ENCODE results near the gene ADPRS. TPM values are rescaled to one million over a fixed set of nuclear protein-coding genes. Genes with fewer than 3 reads are reported as not detected.

The ADPRS gene
- total RNA-seq, 1 experiment from 2014 or later: 27.8 TPM

GRCh38 chr1:36092166-36092797 is 3.6 kb downstream of the ADPRS start:
- TF ChIP-seq, protein P1, sequence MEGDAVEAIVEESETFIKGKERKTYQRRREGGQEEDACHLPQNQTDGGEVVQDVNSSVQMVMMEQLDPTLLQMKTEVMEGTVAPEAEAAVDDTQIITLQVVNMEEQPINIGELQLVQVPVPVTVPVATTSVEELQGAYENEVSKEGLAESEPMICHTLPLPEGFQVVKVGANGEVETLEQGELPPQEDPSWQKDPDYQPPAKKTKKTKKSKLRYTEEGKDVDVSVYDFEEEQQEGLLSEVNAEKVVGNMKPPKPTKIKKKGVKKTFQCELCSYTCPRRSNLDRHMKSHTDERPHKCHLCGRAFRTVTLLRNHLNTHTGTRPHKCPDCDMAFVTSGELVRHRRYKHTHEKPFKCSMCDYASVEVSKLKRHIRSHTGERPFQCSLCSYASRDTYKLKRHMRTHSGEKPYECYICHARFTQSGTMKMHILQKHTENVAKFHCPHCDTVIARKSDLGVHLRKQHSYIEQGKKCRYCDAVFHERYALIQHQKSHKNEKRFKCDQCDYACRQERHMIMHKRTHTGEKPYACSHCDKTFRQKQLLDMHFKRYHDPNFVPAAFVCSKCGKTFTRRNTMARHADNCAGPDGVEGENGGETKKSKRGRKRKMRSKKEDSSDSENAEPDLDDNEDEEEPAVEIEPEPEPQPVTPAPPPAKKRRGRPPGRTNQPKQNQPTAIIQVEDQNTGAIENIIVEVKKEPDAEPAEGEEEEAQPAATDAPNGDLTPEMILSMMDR (conservative IDR thresholded peaks at IDR 0.05): no peak
- Histone ChIP-seq H3K27me3 (ENCODE audit: insufficient read depth, low read length) (no peaks in the 10 kb centered on the region), H3K9ac (ENCODE audit: extremely low read depth, insufficient read length, low read length) (no peak overlapping the region), H2BK120ac (ENCODE audit: low read depth, low read length, poor library complexity, severe bottlenecking) (no peak overlapping the region), H2BK20ac (ENCODE audit: low read depth, low read length, poor library complexity, severe bottlenecking) (no peak overlapping the region), H3K4ac (ENCODE audit: low read depth, low read length) (no peak overlapping the region), H4K91ac (ENCODE audit: insufficient read length, low read depth, low read length) (no peak overlapping the region), H2BK12ac (ENCODE audit: insufficient read length, low read depth, low read length) (no peak overlapping the region), H4K20me1 (ENCODE audit: control insufficient read depth, insufficient read depth, insufficient read length) (no peaks in the 10 kb centered on the region), H3K14ac (ENCODE audit: insufficient read depth, low read length) (no peak overlapping the region), H3T11ph (ENCODE audit: low read length) (no peak overlapping the region), H3K27ac (ENCODE audit: insufficient read length, low read depth, low read length) (no peak overlapping the region), H2AFZ (ENCODE audit: low read length) (no peak overlapping the region), H3K79me1 (ENCODE audit: insufficient read depth, low read depth, low read length, poor library complexity, severe bottlenecking) (no peaks in the 10 kb centered on the region), H3K56ac (ENCODE audit: insufficient read length, low read depth, low read length) (no peak overlapping the region), H2AK5ac (ENCODE audit: insufficient read length, low read length) (no peak overlapping the region), H4K8ac (replicated peaks; ENCODE audit: insufficient read length, low read depth, low read length) (no peak overlapping the region), H3K9me3 (ENCODE audit: control insufficient read depth, low read depth, low read length) (no peaks in the 10 kb centered on the region), H3K23me2 (ENCODE audit: insufficient read length, low read depth, low read length, poor library complexity, severe bottlenecking) (peaks cover 6% of the 10 kb centered on the region), H3K23ac (ENCODE audit: insufficient read length, low read depth, low read length) (no peak overlapping the region), H2BK5ac (ENCODE audit: insufficient read length, low read length) (no peak overlapping the region), H3K18ac (ENCODE audit: insufficient read length, low read depth, low read length) (no peak overlapping the region), H3K4me2 (ENCODE audit: insufficient read depth, insufficient read length, low read length) (no peak overlapping the region), H3K79me2 (ENCODE audit: insufficient read depth, low read length) (peaks cover 2% of the 10 kb centered on the region; the same call in 1 of the 2 replicates), H3K4me1 (ENCODE audit: insufficient read depth, low read length) (no peaks in the 10 kb centered on the region), H2BK15ac (ENCODE audit: low read depth, low read length) (no peak overlapping the region), H4K5ac (ENCODE audit: insufficient read length, low read depth, low read length) (no peak overlapping the region)
- DNase-seq: no peak
- H3K36me3 Mint-ChIP-seq (ENCODE audit: insufficient read depth in 1 of 3, low read depth in 3 of 3): peaks cover 21 to 46% (median 40%) of the 10 kb centered on the region in 3 experiments; a peak in 6 of 7 replicates
- no peaks in the 10 kb centered on the region for H3K27me3 Mint-ChIP-seq (ENCODE audit: low read depth)
- H3K4me1 Mint-ChIP-seq: peaks cover 18 to 21% of the 10 kb centered on the region in 2 experiments
- no peaks in the 10 kb centered on the region; a peak in 1 of 5 replicates for H3K9me3 Mint-ChIP-seq
- no peak overlapping the region for H3K4me3 Mint-ChIP-seq
- WGBS (ENCODE audit: extremely low coverage, insufficient read length, low lambda C conversion rate): no CpG with 5 or more reads among the region's 17 CpGs
- no peak overlapping the region for H3K27ac Mint-ChIP-seq
